ENCODE data around the gene CHIT1. TPM values are rescaled to one million over a fixed set of nuclear protein-coding genes. Genes with fewer than 3 reads are reported as not detected.

Gene CHIT1
- total and polyA plus RNA-seq, 2 of the 8 experiments (the other 6 are each of a cell fraction or from before 2014, with no cell fraction given), result not detected

- TF ChIP-seq USF2 (IDR thresholded peaks at IDR 0.05; ENCODE audit: low read length), result no peak
- no peak for TF ChIP-seq ATF2 (IDR thresholded peaks at IDR 0.05; ENCODE audit: low read length)
- no peak for TF ChIP-seq GABPA (IDR thresholded peaks at IDR 0.05; ENCODE audit: borderline replicate concordance, insufficient read depth, low read length)
- TF ChIP-seq RBBP5 (IDR thresholded peaks at IDR 0.05; ENCODE audit: borderline replicate concordance, low read depth, low read length), result no peak
- TF ChIP-seq NRF1 (IDR thresholded peaks at IDR 0.05; ENCODE audit: low read depth, low read length), result no peak
- TF ChIP-seq CREB1 (IDR thresholded peaks at IDR 0.05), result no peak
- TF ChIP-seq CEBPB (IDR thresholded peaks at IDR 0.05; ENCODE audit: low read depth, low read length), result no peak
- TF ChIP-seq RFX5 (IDR thresholded peaks at IDR 0.05; ENCODE audit: borderline replicate concordance, low read depth, low read length), result no peak
Measured at GRCh38 chr1:203202431-203203245, 26.8 kb downstream of the CHIT1 start (continued).

Measured in H1 (cell line).